GM23338 (cell line): Measurements from ENCODE around the gene ARHGAP19. TPM values are rescaled to one million over a fixed set of nuclear protein-coding genes. Genes with fewer than 3 reads are reported as not detected.

ENCODE experiments used
- ATAC-seq: fragments of 200-7000 bp; cut with Tn5 transposase; 3 replicates; pipeline ENCODE4 v1.9.1; 2020
- DNase-seq: peaks from one replicate; pipeline ENCODE4 v3.0.0-alpha.2; 2015; ENCODE audit warnings: low spot score
- H2AFZ ChIP-seq: fragments of 200-600 bp; sonication (generic); 2 replicates; pipeline ENCODE4 v1.8.0; 2016; ENCODE audit warnings: antibody characterized with exemption, mild to moderate bottlenecking, moderate library complexity
- H3F3A ChIP-seq: fragments of 200-600 bp; sonication (generic); replicated peaks from 2 replicates; pipeline ENCODE4 v1.8.0; 2017; ENCODE audit warnings: antibody characterized with exemption, mixed run types, low read depth
- H3K27ac ChIP-seq: fragments of 200-600 bp; sonication (generic); 2 replicates; pipeline ENCODE4 v1.6.1; 2016; ENCODE audit warnings: low read depth
- H3K27me3 ChIP-seq: fragments of 200-600 bp; sonication (generic); 2 replicates; pipeline ENCODE4 v1.8.0; 2016; ENCODE audit warnings: mild to moderate bottlenecking, mixed run types, moderate library complexity; ENCODE audit not compliant: insufficient read depth
- H3K36me3 ChIP-seq: fragments of 200-600 bp; sonication (generic); 2 replicates; pipeline ENCODE4 v1.8.0; 2016; ENCODE audit warnings: mild to moderate bottlenecking; ENCODE audit not compliant: insufficient read depth
- H3K4me1 ChIP-seq: fragments of 200-600 bp; sonication (generic); 2 replicates; pipeline ENCODE4 v1.8.0; 2016; ENCODE audit warnings: mild to moderate bottlenecking, moderate library complexity; ENCODE audit not compliant: insufficient read depth
- H3K4me2 ChIP-seq: fragments of 200-600 bp; sonication (generic); 2 replicates; pipeline ENCODE4 v1.7.1; 2017; ENCODE audit warnings: mixed run types
- H3K4me3 ChIP-seq: fragments of 200-600 bp; sonication (generic); 2 replicates; pipeline ENCODE4 v1.6.1; 2016; ENCODE audit warnings: mixed run types
- H3K79me2 ChIP-seq: fragments of 200-600 bp; sonication (generic); replicated peaks from 2 replicates; pipeline ENCODE4 v1.8.0; 2017; ENCODE audit warnings: mild to moderate bottlenecking; ENCODE audit not compliant: insufficient read depth
- H3K9me2 ChIP-seq: fragments of 200-600 bp; sonication (generic); 2 replicates; pipeline ENCODE4 v1.8.0; 2017; ENCODE audit not compliant: insufficient read depth
- H4K20me1 ChIP-seq: fragments of 200-600 bp; sonication (generic); replicated peaks from 2 replicates; pipeline ENCODE4 v1.8.0; 2017; ENCODE audit warnings: mild to moderate bottlenecking; ENCODE audit not compliant: insufficient read depth
- H3K27ac Mint-ChIP-seq: 2 replicates; pipeline ENCODE4 v1.8.0; 2020; ENCODE audit warnings: inconsistent platforms, mild to moderate bottlenecking, moderate library complexity, mixed read lengths
- H3K27me3 Mint-ChIP-seq: 3 replicates; pipeline ENCODE4 v1.8.0; 2022; ENCODE audit warnings: low read depth, mild to moderate bottlenecking, moderate library complexity, mixed read lengths, inconsistent platforms; ENCODE audit not compliant: insufficient read depth, poor library complexity
- H3K36me3 Mint-ChIP-seq: 3 replicates; pipeline ENCODE4 v1.8.0; 2021; ENCODE audit warnings: low read depth, mild to moderate bottlenecking, inconsistent platforms, moderate library complexity, mixed read lengths
- H3K4me1 Mint-ChIP-seq: 3 replicates; pipeline ENCODE4 v1.8.0; 2020; ENCODE audit warnings: mild to moderate bottlenecking, inconsistent platforms, mixed read lengths
- H3K4me3 Mint-ChIP-seq: 3 replicates; pipeline ENCODE4 v1.8.0; 2021; ENCODE audit warnings: moderate library complexity, mild to moderate bottlenecking, inconsistent platforms, mixed read lengths
- H3K9me3 Mint-ChIP-seq: 3 replicates; pipeline ENCODE4 v1.8.0; 2020; ENCODE audit warnings: moderate library complexity, mild to moderate bottlenecking, inconsistent platforms, mixed read lengths
- ETS1 ChIP-seq: IDR thresholded peaks from 2 replicates; pipeline ENCODE4 v1.6.1; 2016; ENCODE audit warnings: antibody characterized with exemption
- EZH2 ChIP-seq: fragments of 200-600 bp; sonication (generic); IDR thresholded peaks from one replicate; pipeline ENCODE4 v1.8.0; 2017; ENCODE audit warnings: antibody characterized with exemption, mild to moderate bottlenecking, low read depth; ENCODE audit not compliant: unreplicated experiment
- POLR2AphosphoS5 ChIP-seq: IDR thresholded peaks from 2 replicates; pipeline ENCODE4 v1.6.1; 2016; ENCODE audit warnings: antibody characterized with exemption, low read depth
- ZNF114 ChIP-seq: fragments of 250-450 bp; sonication (Bioruptor Pico); IDR thresholded peaks from 2 replicates; pipeline ENCODE4 v1.5.0; 2020; ENCODE audit warnings: mild to moderate bottlenecking, moderate library complexity
- ZNF331 ChIP-seq: fragments of 250-450 bp; sonication (Bioruptor Pico); IDR thresholded peaks from 2 replicates; pipeline ENCODE4 v1.5.0; 2020; ENCODE audit warnings: low read depth, mild to moderate bottlenecking, moderate library complexity
- ZNF462 ChIP-seq: fragments of 250-450 bp; sonication (Bioruptor Pico); IDR thresholded peaks from 2 replicates; pipeline ENCODE4 v1.5.0; 2020; ENCODE audit warnings: mild to moderate bottlenecking, moderate library complexity
- polyA plus RNA-seq: library from polyadenylated mRNA; unstranded; fragments of >200 nt; fragmentation: Nextera tagmentation; extraction: Ambion mirVana; gene quantifications from 2 replicates; pipeline ENCODE4 v1.2.1, GENCODE V29; 2016
- total RNA-seq: library from RNA; depleted of rRNA; stranded (reverse); fragments of >200 nt; shearing (Covaris generic); gene quantifications from 2 replicates; pipeline ENCODE4 v1.2.3, GENCODE V29; 2014

ARHGAP19 gene
- total and polyA plus RNA-seq, 2 experiments from 2014 or later: 11.5 to 38.8 TPM

- TF ChIP-seq ZNF462 (CRISPR knock-in tag) (no peak), EZH2 (no peak)
Measured at GRCh38 chr10:97180986-97181385, 111.5 kb downstream of the ARHGAP19 start (continued).

- no peaks in the 10 kb centered on the region for H3K79me2 ChIP-seq
- Mint-ChIP-seq H3K4me1 (peaks cover 16% of the 10 kb centered on the region), H3K9me3 (no peaks in the 10 kb centered on the region), H3K27me3 (peaks cover 28% of the 10 kb centered on the region), H3K4me3 (0 out of 3 replicates have a peak overlapping the region, but pooled peaks have one; percentile 26), H3K36me3 (no peaks in the 10 kb centered on the region), H3K27ac (no peak overlapping the region)
- H3K9me2 ChIP-seq: no peaks in the 10 kb centered on the region
- no peak for ATAC-seq
- DNase-seq: no peak
- H3K27me3 ChIP-seq: peaks cover 31% of the 10 kb centered on the region
- H4K20me1 ChIP-seq: no peaks in the 10 kb centered on the region; the same call in 1 of the 2 replicates
- H3K4me2 ChIP-seq: peak overlapping the region; percentile 85; the same call in 1 of the 2 replicates
- H3K4me3 ChIP-seq: peak overlapping the region; percentile 58
- no peaks in the 10 kb centered on the region; the same call in 1 of the 2 replicates for H3F3A ChIP-seq
- no peak overlapping the region for H3K27ac ChIP-seq
- no peak overlapping the region for H2AFZ ChIP-seq
- H3K4me1 ChIP-seq: no peaks in the 10 kb centered on the region; the same call in 1 of the 2 replicates
- H3K36me3 ChIP-seq: no peaks in the 10 kb centered on the region
- TF ChIP-seq ZNF331 (CRISPR knock-in tag) (no peak), POLR2AphosphoS5 (no peak), ETS1 (no peak), ZNF462 (CRISPR knock-in tag) (no peak), ZNF114 (CRISPR knock-in tag) (no peak)
Measured at GRCh38 chr10:97180363-97180755, 112.1 kb downstream of the ARHGAP19 start.
